IMR-90 (cell line): ENCODE data around the gene SLC34A3. TPM values are rescaled to one million over a fixed set of nuclear protein-coding genes. Genes with fewer than 3 reads are reported as not detected.
A peak's percentile ranks its signal among the peaks of the same experiment; 100 is the strongest.

Experiments used
- ATAC-seq: fragments of 200-7000 bp; cut with Tn5 transposase; 2 replicates; pipeline ENCODE4 v1.9.1; 2020; ENCODE audit warnings: low read depth, mild to moderate bottlenecking, moderate library complexity
- BruUV-seq: library from RNA; stranded (reverse); fragments of 400-500 nt; replicated peaks from 2 replicates; lab custom pipeline; 2021; lab: Mats Ljungman, UMichigan
- CTCF ChIA-PET: fragments of 300-600 bp; formaldehyde crosslinking; extraction: SDS; loops from one replicate; lab custom pipeline; 2021; ENCODE audit warnings: antibody characterized with exemption; lab: Yijun Ruan, JAX
- POLR2A ChIA-PET: fragments of 300-600 bp; sonication (Branson Sonifier 250); formaldehyde crosslinking; loops from one replicate; lab custom pipeline; 2022; ENCODE audit warnings: antibody characterized with exemption; ENCODE audit not compliant: unreplicated experiment; lab: Charles Lee
- DNase-seq: peaks from one replicate; pipeline ENCODE4 v3.0.0; 2013
- H2AFZ ChIP-seq: replicated peaks from 2 replicates; pipeline ENCODE3; 2013; ENCODE audit warnings: low read length, mild to moderate bottlenecking; ENCODE audit not compliant: poor library complexity
- H2AK5ac ChIP-seq: 2 replicates; pipeline ENCODE4 v1.6.1; 2013; ENCODE audit warnings: low read depth, low read length, inconsistent platforms
- H2AK9ac ChIP-seq: replicated peaks from 2 replicates; pipeline ENCODE3; 2013; ENCODE audit warnings: mild to moderate bottlenecking, low read depth, low read length, moderate library complexity; ENCODE audit not compliant: poor library complexity
- H2BK120ac ChIP-seq: 2 replicates; pipeline ENCODE4 v1.6.1; 2013; ENCODE audit warnings: low read depth, low read length, inconsistent platforms
- H2BK15ac ChIP-seq: 3 replicates; pipeline ENCODE4 v1.6.1; 2013; ENCODE audit warnings: low read depth, low read length, inconsistent platforms
- H2BK20ac ChIP-seq: 2 replicates; pipeline ENCODE4 v1.6.1; 2013; ENCODE audit warnings: low read depth, mild to moderate bottlenecking, inconsistent platforms, low read length, moderate library complexity
- H2BK5ac ChIP-seq: 2 replicates; pipeline ENCODE4 v1.6.1; 2013; ENCODE audit warnings: mild to moderate bottlenecking, low read depth, low read length, inconsistent platforms; ENCODE audit not compliant: poor library complexity, severe bottlenecking
- H3K14ac ChIP-seq: replicated peaks from 2 replicates; pipeline ENCODE4 v1.6.1; 2013; ENCODE audit warnings: low read depth, low read length, inconsistent platforms
- H3K18ac ChIP-seq: 2 replicates; pipeline ENCODE4 v1.6.1; 2013; ENCODE audit warnings: low read depth, low read length, control low read depth
- H3K23ac ChIP-seq: 2 replicates; pipeline ENCODE4 v1.6.1; 2013; ENCODE audit warnings: low read depth, low read length, inconsistent platforms
- H3K27ac ChIP-seq: 2 replicates; pipeline ENCODE4 v1.5.1; 2013; ENCODE audit warnings: mild to moderate bottlenecking, control low read depth, low read length; ENCODE audit not compliant: insufficient read depth
- H3K27me3 ChIP-seq: 2 replicates; pipeline ENCODE4 v1.6.1; 2013; ENCODE audit warnings: low read length; ENCODE audit not compliant: control insufficient read depth, insufficient read depth
- H3K36me3 ChIP-seq: 2 replicates; pipeline ENCODE4 v1.6.1; 2013; ENCODE audit warnings: low read length, mixed read lengths; ENCODE audit not compliant: control insufficient read depth, insufficient read depth
- H3K4ac ChIP-seq: 2 replicates; pipeline ENCODE4 v1.6.1; 2013; ENCODE audit warnings: low read depth, low read length, inconsistent platforms
- H3K4me1 ChIP-seq: 2 replicates; pipeline ENCODE4 v1.6.1; 2013; ENCODE audit warnings: low read length, mixed read lengths; ENCODE audit not compliant: control insufficient read depth, insufficient read depth
- H3K4me2 ChIP-seq: 2 replicates; pipeline ENCODE4 v1.6.1; 2013; ENCODE audit warnings: low read depth, mild to moderate bottlenecking, control low read depth, low read length, moderate library complexity
- H3K4me3 ChIP-seq: 2 replicates; pipeline ENCODE4 v1.5.1; 2013; ENCODE audit warnings: low read depth, mild to moderate bottlenecking, control low read depth, low read length, moderate library complexity; ENCODE audit not compliant: insufficient read depth
- H3K56ac ChIP-seq: 2 replicates; pipeline ENCODE4 v1.6.1; 2013; ENCODE audit warnings: low read length, inconsistent platforms; ENCODE audit not compliant: insufficient read depth; ENCODE audit errors: extremely low read depth
- H3K79me1 ChIP-seq, 2 experiments: 2 replicates each; pipeline ENCODE4 v1.6.1; 2013; ENCODE audit warnings: low read length in 2 of 2, inconsistent platforms in 1 of 2, low read depth in 1 of 2
- H3K9ac ChIP-seq: 2 replicates; pipeline ENCODE4 v1.6.1; 2013; ENCODE audit warnings: low read depth, low read length, control low read depth
- H3K9me1 ChIP-seq: 2 replicates; pipeline ENCODE4 v1.6.1; 2013; ENCODE audit warnings: low read length, inconsistent platforms; ENCODE audit not compliant: insufficient read depth
- H3K9me3 ChIP-seq: 2 replicates; pipeline ENCODE4 v1.6.1; 2013; ENCODE audit warnings: low read length; ENCODE audit not compliant: control insufficient read depth, insufficient read depth
- H4K20me1 ChIP-seq: 2 replicates; pipeline ENCODE4 v1.6.1; 2013; ENCODE audit warnings: low read length, inconsistent platforms; ENCODE audit not compliant: insufficient read depth
- H4K5ac ChIP-seq: 2 replicates; pipeline ENCODE4 v1.6.1; 2013; ENCODE audit warnings: mild to moderate bottlenecking, low read depth, low read length, control low read depth
- H4K8ac ChIP-seq, 2 experiments: 2 replicates each; pipeline ENCODE4 v1.6.1; 2013; ENCODE audit warnings: low read depth in 2 of 2, low read length in 2 of 2, control low read depth in 1 of 2, inconsistent platforms in 1 of 2
- H4K91ac ChIP-seq: 2 replicates; pipeline ENCODE4 v1.6.1; 2013; ENCODE audit warnings: low read depth, low read length, inconsistent platforms; ENCODE audit not compliant: insufficient read depth
- BHLHE40 ChIP-seq: fragments of 150-350 bp; IDR thresholded peaks from 2 replicates; pipeline ENCODE4 v1.6.1; 2016; ENCODE audit warnings: mild to moderate bottlenecking, low read depth, low read length
- CHD1 ChIP-seq: IDR thresholded peaks from 2 replicates; pipeline ENCODE4 v1.6.1; 2012; ENCODE audit warnings: low read depth, low read length, improper control_type of control experiment
- CTCF ChIP-seq: conservative IDR thresholded peaks from 2 replicates; pipeline ENCODE4 v1.5.1; 2012; ENCODE audit warnings: mild to moderate bottlenecking, low read depth, low read length, improper control_type of control experiment
- MAFK ChIP-seq: IDR thresholded peaks from 2 replicates; pipeline ENCODE4 v1.6.1; 2012; ENCODE audit warnings: low read depth, low read length, improper control_type of control experiment
- MAZ ChIP-seq: IDR thresholded peaks from 2 replicates; pipeline ENCODE4 v1.6.1; 2012; ENCODE audit warnings: low read depth, mild to moderate bottlenecking, low read length, improper control_type of control experiment, moderate library complexity, borderline replicate concordance
- MXI1 ChIP-seq: IDR thresholded peaks from 2 replicates; pipeline ENCODE4 v1.6.1; 2012; ENCODE audit warnings: low read depth, mild to moderate bottlenecking, low read length, moderate library complexity, borderline replicate concordance
- POLR2A ChIP-seq: IDR thresholded peaks from 2 replicates; pipeline ENCODE4 v1.6.1; 2012; ENCODE audit warnings: mild to moderate bottlenecking, low read depth, low read length
- RCOR1 ChIP-seq: IDR thresholded peaks from 2 replicates; pipeline ENCODE4 v1.6.1; 2012; ENCODE audit warnings: mild to moderate bottlenecking, low read length, improper control_type of control experiment; ENCODE audit not compliant: insufficient replicate concordance
- WGBS, 2 experiments: methylation state at CpG; one replicate each; pipeline versions ENCODE4 v1.1.5 to v1.1.7; 2013; ENCODE audit warnings: missing lambda C conversion rate in 2 of 2; ENCODE audit not compliant: insufficient read length in 1 of 2; ENCODE audit errors: extremely low coverage in 2 of 2; 5-methylcytosine and 5-hydroxymethylcytosine counted together
- dilution Hi-C: fragments of 300-500 bp; cut with HindIII; formaldehyde crosslinking; loops from one replicate; pipeline ENCODE4 v1.14.3; 2018; ENCODE audit warnings: low sequenced_read_pairs; ENCODE audit not compliant: unreplicated experiment
- in situ Hi-C: fragments of 300-500 bp; cut with MboI; formaldehyde crosslinking; loops from 3 replicates; pipeline ENCODE4 v1.14.3; 2019; ENCODE audit warnings: low sequenced_read_pairs, inconsistent platforms, mixed read lengths
- intact Hi-C: fragments of 100-400 bp; cut with micrococcal nuclease; formaldehyde crosslinking; loops from 2 replicates; pipeline ENCODE4 v1.10.0; 2022
- polyA plus RNA-seq, 3 experiments: library from polyadenylated mRNA; depleted of rRNA; stranded (reverse); fragments of >200 nt; gene quantifications; 2 replicates each; pipeline ENCODE4 v1.2.3, GENCODE V29; 2012; ENCODE audit warnings: low replicate concordance in 1 of 3
- total RNA-seq: library from RNA; depleted of rRNA; stranded (reverse); fragments of >200 nt; gene quantifications from 2 replicates; pipeline ENCODE4 v1.2.3, GENCODE V29; 2012
- TF ChIP-seq, protein P1 (sequence below): fragments of 150-350 bp; IDR thresholded peaks from 2 replicates; pipeline ENCODE4 v1.6.1; 2017; ENCODE audit warnings: mild to moderate bottlenecking, antibody characterized with exemption, low read length, low read depth

The SLC34A3 gene
- total and polyA plus RNA-seq, 2 of the 4 experiments (the other 2 are of a cell fraction), result not detected

- dilution Hi-C loops (no loop called here), intact Hi-C loops (no loop called here), in situ Hi-C loops (no loop called here)
These were observed 24.1 kb downstream of the SLC34A3 start, which contains the start of gene NELFB for GRCh38 chr9:137254624-137255447. TSS of gene NELFB (plus strand) at chr9:137255327.

More at GRCh38 chr9:137254624-137255447, 24.1 kb downstream of the SLC34A3 start, which contains the start of gene NELFB:
- Histone ChIP-seq H4K5ac (peak within 1 kb of the TSS; percentile 80; the same call in 1 of the 2 replicates), H4K20me1 (peaks cover 11% of the 10 kb centered on the region), H3K27me3 (no peaks in the 10 kb centered on the region), H3K9ac (peak within 1 kb of the TSS; percentile 88), H2BK15ac (no peak within 1 kb of the TSS), H3K23ac (peak within 1 kb of the TSS; percentile 93), H3K4me2 (peak within 1 kb of the TSS; percentile 97), H2BK5ac (peak within 1 kb of the TSS; percentile 75), H2AFZ (peak within 1 kb of the TSS; percentile 99), H3K27ac (peak within 1 kb of the TSS; percentile 84), H3K4ac (peak within 1 kb of the TSS; percentile 81), H4K91ac (peak within 1 kb of the TSS; percentile 61; the same call in 1 of the 2 replicates), H3K4me3 (peak within 1 kb of the TSS; percentile 96), H3K36me3 (peaks cover 18% of the 10 kb centered on the region), H2BK120ac (0 out of 2 replicates have a peak within 1 kb of the TSS, but pooled peaks have one; percentile 22), H2AK9ac (peak within 1 kb of the TSS; percentile 98), H3K9me3 (no peaks in the 10 kb centered on the region), H3K79me1 (peaks cover 15 to 37% of the 10 kb centered on the region in 2 experiments), H2AK5ac (peak within 1 kb of the TSS; percentile 90), H3K9me1 (no peaks in the 10 kb centered on the region), H4K8ac (peak within 1 kb of the TSS; percentile 81 to 94), H3K18ac (peak within 1 kb of the TSS; percentile 52; the same call in 1 of the 2 replicates), H3K14ac (peak within 1 kb of the TSS; percentile 78), H2BK20ac (no peak within 1 kb of the TSS), H3K56ac (peak within 1 kb of the TSS; percentile 78), H3K4me1 (peaks cover 11% of the 10 kb centered on the region)
- 2% methylated on average over 39 of the region's 105 CpGs; no CpG with 5 or more reads in 1 of the 2 experiments for WGBS, 2 experiments
- DNase-seq (peak; percentile 77), ATAC-seq (peak; percentile 93)
- BruUV-seq, result no TSS peak
- 0 out of 2 replicates have a peak, but pooled peaks have one; percentile 22 for TF ChIP-seq POLR2A
- TF ChIP-seq, protein P1, sequence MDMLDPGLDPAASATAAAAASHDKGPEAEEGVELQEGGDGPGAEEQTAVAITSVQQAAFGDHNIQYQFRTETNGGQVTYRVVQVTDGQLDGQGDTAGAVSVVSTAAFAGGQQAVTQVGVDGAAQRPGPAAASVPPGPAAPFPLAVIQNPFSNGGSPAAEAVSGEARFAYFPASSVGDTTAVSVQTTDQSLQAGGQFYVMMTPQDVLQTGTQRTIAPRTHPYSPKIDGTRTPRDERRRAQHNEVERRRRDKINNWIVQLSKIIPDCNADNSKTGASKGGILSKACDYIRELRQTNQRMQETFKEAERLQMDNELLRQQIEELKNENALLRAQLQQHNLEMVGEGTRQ, result 0 out of 2 replicates have a peak, but pooled peaks have one; percentile 1
- peak; percentile 38 for TF ChIP-seq RCOR1
- peak; percentile 58; the same call in 1 of the 2 replicates for TF ChIP-seq MXI1
- TF ChIP-seq MAZ, result peak; percentile 90; the same call in 1 of the 2 replicates
- TF ChIP-seq CTCF, result peak; percentile 17; the same call in 1 of the 2 replicates
- TF ChIP-seq MAFK, result no peak
- TF ChIP-seq BHLHE40, result no peak; the same call in 1 of the 2 replicates
- peak; percentile 61; the same call in 1 of the 2 replicates for TF ChIP-seq CHD1
- POLR2A ChIA-PET, result interaction anchor here (1.2 to 2.3 kb wide), 2 partner anchors 10 to 14 kb away, joined by 5 to 9 read pairs; no protein-coding TSS in a partner anchor
- CTCF ChIA-PET, result interaction anchor here (0.8 kb wide), 1 partner anchor 18 kb away, joined by 3 read pairs; no protein-coding TSS in a partner anchor
